ENCODE results near the gene ATOSB. TPM values are rescaled to one million over a fixed set of nuclear protein-coding genes. Genes with fewer than 3 reads are reported as not detected.

The ATOSB gene
- total and polyA plus RNA-seq, 2 of the 8 experiments (the other 6 are each of a cell fraction or from before 2014, with no cell fraction given) = 6.9 to 10.4 TPM

- TF ChIP-seq TBP (IDR thresholded peaks at IDR 0.05; ENCODE audit: low read depth, low read length) (peak; percentile 79), TAF1 (IDR thresholded peaks at IDR 0.05; ENCODE audit: low read depth, low read length) (peak; percentile 84), RFX5 (IDR thresholded peaks at IDR 0.05; ENCODE audit: borderline replicate concordance, low read depth, low read length) (peak; percentile 97), CTCF (IDR thresholded peaks at IDR 0.05; ENCODE audit: control extremely low read depth in 1 of 3, insufficient read depth in 1 of 3, low read depth in 1 of 3, low read length in 3 of 3) (no peak), JUN (IDR thresholded peaks at IDR 0.05; ENCODE audit: low read depth, low read length) (no peak), SP1 (IDR thresholded peaks at IDR 0.05; ENCODE audit: low read depth, low read length) (peak; percentile 99), BACH1 (IDR thresholded peaks at IDR 0.05; ENCODE audit: low read length) (no peak), HDAC2 (IDR thresholded peaks at IDR 0.05; ENCODE audit: borderline replicate concordance in 1 of 2, low read depth in 2 of 2, low read length in 2 of 2) (no peak), POLR2AphosphoS5 (IDR thresholded peaks at IDR 0.05; ENCODE audit: low read depth, low read length) (peak; percentile 94; the same call in 1 of the 2 replicates), TAF7 (optimal IDR thresholded peaks at IDR 0.05; ENCODE audit: borderline replicate concordance, low read depth, low read length) (peak; percentile 89), KDM5A (IDR thresholded peaks at IDR 0.05; ENCODE audit: low read length) (no peak), GABPA (IDR thresholded peaks at IDR 0.05; ENCODE audit: borderline replicate concordance, insufficient read depth, low read length) (no peak)
These were observed 43.0 kb downstream of the ATOSB start, which contains the start of gene VCP (continued) for GRCh38 chr9:35072461-35073278.

Measured in H1 (cell line).